Thoracic aorta (tissue), 2 donors: ENCODE measurements around the gene CLCA1. TPM values are rescaled to one million over a fixed set of nuclear protein-coding genes. Genes with fewer than 3 reads are reported as not detected.
"Not testable (repeated sequence)": the region's sequence is repeated elsewhere in the genome, so short reads cannot be mapped to it uniquely, and the experiment has no call there.

Source experiments
- ATAC-seq: fragments of 150-250 bp; one replicate; pipeline ENCODE4 v1.8.0; 2017; ENCODE audit warnings: low read depth; ENCODE audit not compliant: insufficient number of reproducible peaks, low FRiP score
- DNase-seq: peaks from one replicate; pipeline ENCODE4 v3.0.0-alpha.2; 2020; ENCODE audit warnings: low spot score
- H3K27ac ChIP-seq, 2 donors: fragments of 200-600 bp; sonication (generic); 1 replicate in 1 of 2; 2 replicates in 1 of 2; pipeline ENCODE4 v1.5.1; 2016; ENCODE audit warnings: mild to moderate bottlenecking in 2 of 2, moderate library complexity in 2 of 2
- H3K27me3 ChIP-seq: fragments of 200-600 bp; sonication (generic); replicated peaks from 2 replicates; pipeline ENCODE4 v1.6.0; 2016; ENCODE audit warnings: mild to moderate bottlenecking; ENCODE audit not compliant: insufficient read depth
- H3K36me3 ChIP-seq: fragments of 200-600 bp; sonication (generic); one replicate; pipeline ENCODE4 v1.5.1; 2016
- H3K4me1 ChIP-seq, 2 donors: fragments of 200-600 bp; sonication (generic); 1 replicate in 1 of 2; 2 replicates in 1 of 2; pipeline versions ENCODE4 v1.5.1 to v1.6.0; 2016; ENCODE audit warnings: low read depth in 2 of 2, mild to moderate bottlenecking in 1 of 2; ENCODE audit not compliant: control insufficient read depth in 1 of 2
- H3K4me3 ChIP-seq: fragments of 200-600 bp; sonication (generic); 2 replicates; pipeline ENCODE4 v1.5.1; 2016; ENCODE audit warnings: mild to moderate bottlenecking
- H3K9me3 ChIP-seq: fragments of 200-600 bp; sonication (generic); 2 replicates; pipeline ENCODE4 v1.5.1; 2016
- total RNA-seq, 2 donors: library from RNA; depleted of rRNA; stranded (reverse); fragments of >200 nt; gene quantifications; one replicate each; pipeline versions ENCODE4 v1.1.0 to v1.2.3, GENCODE V29; 2016
- TF ChIP-seq, protein P1 (sequence below): fragments of 200-600 bp; sonication (generic); IDR thresholded peaks from one replicate; pipeline ENCODE4 v1.5.1; 2019; ENCODE audit warnings: antibody characterized with exemption

The CLCA1 gene
- total RNA-seq, 2 donors from 2014 or later, result not detected

DNA sequence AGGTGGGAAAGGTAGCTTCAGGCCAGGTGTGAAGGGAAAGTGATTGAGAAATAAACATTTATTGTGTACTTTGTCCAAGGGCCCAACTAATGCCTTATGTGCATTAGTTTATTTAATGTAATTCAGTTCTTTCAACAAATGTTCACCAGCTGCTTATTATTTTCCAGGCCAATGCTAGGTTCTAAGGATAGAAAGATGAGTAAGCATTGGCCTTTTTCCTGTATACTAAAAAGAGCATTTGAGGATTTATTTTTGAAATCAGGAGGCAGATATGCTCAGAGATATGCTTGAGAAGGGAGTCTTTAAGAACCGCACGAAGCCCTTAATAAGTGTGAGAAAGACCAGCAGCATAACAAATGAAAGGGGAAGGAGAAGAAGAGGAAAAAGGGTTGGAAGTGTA, 32.0 kb downstream of the CLCA1 start:
- Histone ChIP-seq H3K4me3 (no peak overlapping the region), H3K36me3 (no peaks in the 10 kb centered on the region), H3K9me3 (no peaks in the 10 kb centered on the region), H3K4me1 (peaks cover 7 to 10% of the 10 kb centered on the region in 2 donors), H3K27me3 (no peaks in the 10 kb centered on the region), H3K27ac (no peak overlapping the region)
- TF ChIP-seq, protein P1, sequence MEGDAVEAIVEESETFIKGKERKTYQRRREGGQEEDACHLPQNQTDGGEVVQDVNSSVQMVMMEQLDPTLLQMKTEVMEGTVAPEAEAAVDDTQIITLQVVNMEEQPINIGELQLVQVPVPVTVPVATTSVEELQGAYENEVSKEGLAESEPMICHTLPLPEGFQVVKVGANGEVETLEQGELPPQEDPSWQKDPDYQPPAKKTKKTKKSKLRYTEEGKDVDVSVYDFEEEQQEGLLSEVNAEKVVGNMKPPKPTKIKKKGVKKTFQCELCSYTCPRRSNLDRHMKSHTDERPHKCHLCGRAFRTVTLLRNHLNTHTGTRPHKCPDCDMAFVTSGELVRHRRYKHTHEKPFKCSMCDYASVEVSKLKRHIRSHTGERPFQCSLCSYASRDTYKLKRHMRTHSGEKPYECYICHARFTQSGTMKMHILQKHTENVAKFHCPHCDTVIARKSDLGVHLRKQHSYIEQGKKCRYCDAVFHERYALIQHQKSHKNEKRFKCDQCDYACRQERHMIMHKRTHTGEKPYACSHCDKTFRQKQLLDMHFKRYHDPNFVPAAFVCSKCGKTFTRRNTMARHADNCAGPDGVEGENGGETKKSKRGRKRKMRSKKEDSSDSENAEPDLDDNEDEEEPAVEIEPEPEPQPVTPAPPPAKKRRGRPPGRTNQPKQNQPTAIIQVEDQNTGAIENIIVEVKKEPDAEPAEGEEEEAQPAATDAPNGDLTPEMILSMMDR, result no peak
- ATAC-seq (no peak), DNase-seq (no peak)

DNA sequence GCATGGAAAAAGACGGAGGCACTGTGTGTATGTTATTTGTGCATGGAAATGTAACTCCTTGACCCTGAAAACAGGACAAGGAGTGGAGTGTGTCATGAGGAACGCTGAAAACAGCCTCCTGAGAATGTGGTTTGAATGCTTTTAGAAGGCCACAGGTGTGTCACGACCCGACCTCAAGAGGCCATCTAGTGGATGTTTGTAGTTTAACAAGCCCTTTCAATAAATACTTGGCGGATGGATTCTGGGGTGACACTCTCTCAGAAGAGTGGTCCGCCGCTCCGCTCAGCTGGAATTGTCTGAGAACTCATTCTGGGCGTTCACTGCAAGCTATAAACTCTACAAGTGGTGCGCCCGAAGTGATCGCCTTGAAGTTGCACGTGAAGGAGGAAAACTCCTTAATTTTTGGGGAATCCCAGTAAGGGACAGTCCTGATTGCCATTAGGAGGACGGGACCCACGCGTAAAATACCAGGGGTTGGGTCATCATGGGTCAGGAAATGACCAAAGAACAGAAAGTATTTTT, 33.5 kb downstream of the CLCA1 start:
- not testable (repeated sequence) for H3K27ac ChIP-seq, H3K4me1 ChIP-seq, H3K9me3 ChIP-seq, H3K27me3 ChIP-seq, H3K36me3 ChIP-seq, DNase-seq, ATAC-seq
- H3K4me3 ChIP-seq, result peak overlapping the region; percentile 66

DNA sequence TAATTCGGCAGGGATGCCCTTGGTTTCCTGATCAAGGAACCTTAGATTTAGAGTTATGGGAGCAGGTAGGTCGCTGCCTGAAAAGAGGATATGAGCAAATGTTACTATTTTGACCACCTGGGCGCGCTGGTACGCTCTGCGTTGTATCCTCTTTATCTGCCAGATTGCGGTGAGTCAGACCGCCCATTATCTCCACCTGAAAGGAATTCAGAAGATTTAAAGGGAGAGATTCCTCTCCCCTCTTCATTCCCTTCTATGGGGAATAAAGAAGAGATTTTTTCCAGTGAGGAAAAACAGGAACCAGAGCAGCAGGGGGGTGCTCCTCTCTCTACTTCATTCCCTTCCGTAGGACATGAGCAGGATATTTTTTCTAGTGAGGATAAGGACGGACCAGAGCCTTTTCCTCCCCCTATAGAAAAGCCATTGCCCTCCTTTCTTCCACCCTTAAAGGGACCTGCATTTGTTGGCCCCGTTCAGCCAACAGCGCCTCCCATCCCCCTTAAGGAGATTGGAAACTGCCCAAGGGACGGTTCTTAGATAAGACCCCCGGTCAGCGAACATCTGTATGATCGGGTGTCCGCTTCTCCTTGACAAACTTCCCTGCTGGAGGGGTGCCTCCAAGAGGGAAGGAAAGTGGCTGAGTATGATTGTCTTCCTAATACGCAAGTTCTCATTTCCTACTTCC, 34.1 kb downstream of the CLCA1 start:
- peak overlapping the region in 1 of 2 donors; percentile 21 for H3K27ac ChIP-seq
- no peaks in the 10 kb centered on the region for H3K9me3 ChIP-seq
- peaks cover 7 to 10% of the 10 kb centered on the region in 2 donors for H3K4me1 ChIP-seq
- no peaks in the 10 kb centered on the region for H3K27me3 ChIP-seq
- DNase-seq (no peak), ATAC-seq (no peak)
- peak overlapping the region; percentile 66 for H3K4me3 ChIP-seq
- TF ChIP-seq, protein P1, result no peak
- no peaks in the 10 kb centered on the region for H3K36me3 ChIP-seq

DNA sequence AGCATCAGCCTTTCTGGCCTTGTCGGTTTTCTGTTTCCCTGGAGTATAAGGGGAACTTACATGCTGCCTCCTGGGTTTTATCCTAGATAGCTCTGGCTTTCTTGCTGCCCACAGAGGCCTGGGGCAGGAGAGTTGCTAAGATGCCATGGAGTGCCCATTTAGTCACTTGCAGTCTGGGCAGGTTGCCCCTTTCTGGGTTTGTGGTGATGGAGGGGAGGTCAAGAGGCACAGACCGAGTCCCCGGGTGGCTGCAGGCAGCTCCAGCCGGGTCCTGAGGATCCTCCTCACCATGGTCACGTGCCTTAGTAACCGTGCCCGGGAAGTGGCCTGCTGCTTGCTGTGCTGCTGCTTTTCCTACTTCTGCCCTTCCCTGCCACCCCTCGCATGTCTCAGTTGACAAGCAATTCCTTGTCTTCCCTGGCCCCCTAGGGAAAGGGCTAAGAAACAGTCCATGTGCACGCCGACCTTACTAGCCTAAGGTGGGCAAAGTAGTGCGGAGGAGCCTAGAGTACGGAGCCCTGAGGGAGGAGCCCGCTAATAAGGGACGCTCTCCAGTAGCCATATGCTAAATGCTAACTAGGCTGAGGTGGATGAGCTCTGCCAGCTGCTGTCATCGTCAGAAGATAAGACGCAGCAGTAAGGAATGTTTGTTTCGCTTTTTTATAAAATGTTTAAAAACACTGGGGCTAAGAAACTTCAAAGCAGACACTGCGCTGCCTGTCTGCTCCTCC, 34.8 kb downstream of the CLCA1 start:
- Histone ChIP-seq H3K36me3 (no peaks in the 10 kb centered on the region), H3K4me1 (peaks cover 7 to 10% of the 10 kb centered on the region in 2 donors), H3K4me3 (peak overlapping the region; percentile 66), H3K27me3 (no peaks in the 10 kb centered on the region), H3K9me3 (no peaks in the 10 kb centered on the region), H3K27ac (peak overlapping the region in 1 of 2 donors; percentile 31)
- TF ChIP-seq, protein P1, result no peak
- ATAC-seq (no peak), DNase-seq (no peak)

DNA sequence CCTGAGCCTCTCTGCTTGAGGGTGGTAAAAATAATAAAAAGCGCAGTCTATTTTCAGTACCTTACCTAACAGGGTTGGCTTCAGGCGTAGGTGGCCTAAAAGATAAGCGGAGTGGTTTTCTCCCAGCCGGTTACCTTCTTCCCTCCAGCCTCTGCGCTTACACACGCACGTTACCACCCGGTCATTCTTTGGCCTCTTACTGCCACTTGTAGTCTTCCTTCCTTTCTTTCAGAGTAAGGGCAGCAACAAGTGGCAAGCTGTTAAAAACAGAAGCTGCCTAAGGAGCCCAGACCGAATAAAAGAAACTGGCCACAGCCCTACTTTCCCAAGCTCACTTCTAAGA, 35.4 kb downstream of the CLCA1 start:
- Histone ChIP-seq H3K36me3 (no peaks in the 10 kb centered on the region), H3K27me3 (no peaks in the 10 kb centered on the region), H3K9me3 (no peaks in the 10 kb centered on the region), H3K27ac (peak overlapping the region in 1 of 2 donors; percentile 31), H3K4me1 (peaks cover 7 to 10% of the 10 kb centered on the region in 2 donors), H3K4me3 (peak overlapping the region; percentile 66)
- TF ChIP-seq, protein P1, result no peak
- ATAC-seq, result no peak
- DNase-seq, result no peak
